ENCODE results near the gene MPPED2.

GRCh38 chr11:30488304-30488998, 97.7 kb downstream of the MPPED2 start:
- TF ChIP-seq CTCF (conservative IDR thresholded peaks at IDR 0.05), result no peak
- TF ChIP-seq ZFX (IDR thresholded peaks at IDR 0.05), result no peak
